Stimulated activated CD8-positive, alpha-beta memory T cell treated with anti-CD3 and anti-CD28 coated beads, Interleukin-15, amount 100 ng/mL, for 24 hours (primary cell): Measurements from ENCODE around the gene CMYA5.

ENCODE experiments used
- DNase-seq: peaks from one replicate; pipeline ENCODE4 v3.0.0-alpha.2; 2020; ENCODE audit warnings: low read depth

CMYA5 gene

GRCh38 chr5:79834754-79835714 is 145.4 kb downstream of the CMYA5 start:
- no peak for DNase-seq

- DNase-seq, result no peak
Measured at GRCh38 chr5:79837761-79838551, 148.3 kb downstream of the CMYA5 start.

GRCh38 chr5:79840084-79840990 is 150.7 kb downstream of the CMYA5 start:
- DNase-seq, result no peak

GRCh38 chr5:79841172-79841571 is 151.5 kb downstream of the CMYA5 start:
- DNase-seq, result no peak

GRCh38 chr5:79842006-79842881 is 152.6 kb downstream of the CMYA5 start:
- DNase-seq, result no peak

GRCh38 chr5:79842991-79843390 is 153.4 kb downstream of the CMYA5 start:
- no peak for DNase-seq

- DNase-seq, result no peak
Measured at GRCh38 chr5:79843450-79844388, 154.1 kb downstream of the CMYA5 start.

- DNase-seq, result no peak
Measured at GRCh38 chr5:79844571-79844970, 154.9 kb downstream of the CMYA5 start.

GRCh38 chr5:79845448-79846197 is 156.0 kb downstream of the CMYA5 start:
- DNase-seq, result no peak

- DNase-seq, result no peak
Measured at GRCh38 chr5:79846198-79846521, 156.5 kb downstream of the CMYA5 start.

- DNase-seq, result no peak
Measured at GRCh38 chr5:79847561-79847960, 157.9 kb downstream of the CMYA5 start.

- DNase-seq, result no peak
Measured at GRCh38 chr5:79849061-79849460, 159.4 kb downstream of the CMYA5 start.
